IMR-90 (cell line): ENCODE data around the gene PEX11G. TPM values are rescaled to one million over a fixed set of nuclear protein-coding genes. Genes with fewer than 3 reads are reported as not detected.

Experiments used
- ATAC-seq: fragments of 200-7000 bp; cut with Tn5 transposase; 2 replicates; pipeline ENCODE4 v1.9.1; 2020; ENCODE audit warnings: low read depth, mild to moderate bottlenecking, moderate library complexity
- BruUV-seq: library from RNA; stranded (reverse); fragments of 400-500 nt; replicated peaks from 2 replicates; lab custom pipeline; 2021; lab: Mats Ljungman, UMichigan
- CTCF ChIA-PET: fragments of 300-600 bp; formaldehyde crosslinking; extraction: SDS; loops from one replicate; lab custom pipeline; 2021; ENCODE audit warnings: antibody characterized with exemption; lab: Yijun Ruan, JAX
- POLR2A ChIA-PET: fragments of 300-600 bp; sonication (Branson Sonifier 250); formaldehyde crosslinking; loops from one replicate; lab custom pipeline; 2022; ENCODE audit warnings: antibody characterized with exemption; ENCODE audit not compliant: unreplicated experiment; lab: Charles Lee
- DNase-seq: peaks from one replicate; pipeline ENCODE4 v3.0.0; 2013
- H2AFZ ChIP-seq: replicated peaks from 2 replicates; pipeline ENCODE3; 2013; ENCODE audit warnings: low read length, mild to moderate bottlenecking; ENCODE audit not compliant: poor library complexity
- H2AK5ac ChIP-seq: 2 replicates; pipeline ENCODE4 v1.6.1; 2013; ENCODE audit warnings: low read depth, low read length, inconsistent platforms
- H2AK9ac ChIP-seq: replicated peaks from 2 replicates; pipeline ENCODE3; 2013; ENCODE audit warnings: mild to moderate bottlenecking, low read depth, low read length, moderate library complexity; ENCODE audit not compliant: poor library complexity
- H2BK120ac ChIP-seq: 2 replicates; pipeline ENCODE4 v1.6.1; 2013; ENCODE audit warnings: low read depth, low read length, inconsistent platforms
- H2BK15ac ChIP-seq: 3 replicates; pipeline ENCODE4 v1.6.1; 2013; ENCODE audit warnings: low read depth, low read length, inconsistent platforms
- H2BK20ac ChIP-seq: 2 replicates; pipeline ENCODE4 v1.6.1; 2013; ENCODE audit warnings: low read depth, mild to moderate bottlenecking, inconsistent platforms, low read length, moderate library complexity
- H2BK5ac ChIP-seq: 2 replicates; pipeline ENCODE4 v1.6.1; 2013; ENCODE audit warnings: mild to moderate bottlenecking, low read depth, low read length, inconsistent platforms; ENCODE audit not compliant: poor library complexity, severe bottlenecking
- H3K14ac ChIP-seq: replicated peaks from 2 replicates; pipeline ENCODE4 v1.6.1; 2013; ENCODE audit warnings: low read depth, low read length, inconsistent platforms
- H3K18ac ChIP-seq: 2 replicates; pipeline ENCODE4 v1.6.1; 2013; ENCODE audit warnings: low read depth, low read length, control low read depth
- H3K23ac ChIP-seq: 2 replicates; pipeline ENCODE4 v1.6.1; 2013; ENCODE audit warnings: low read depth, low read length, inconsistent platforms
- H3K27ac ChIP-seq: 2 replicates; pipeline ENCODE4 v1.5.1; 2013; ENCODE audit warnings: mild to moderate bottlenecking, control low read depth, low read length; ENCODE audit not compliant: insufficient read depth
- H3K27me3 ChIP-seq: 2 replicates; pipeline ENCODE4 v1.6.1; 2013; ENCODE audit warnings: low read length; ENCODE audit not compliant: control insufficient read depth, insufficient read depth
- H3K36me3 ChIP-seq: 2 replicates; pipeline ENCODE4 v1.6.1; 2013; ENCODE audit warnings: low read length, mixed read lengths; ENCODE audit not compliant: control insufficient read depth, insufficient read depth
- H3K4ac ChIP-seq: 2 replicates; pipeline ENCODE4 v1.6.1; 2013; ENCODE audit warnings: low read depth, low read length, inconsistent platforms
- H3K4me1 ChIP-seq: 2 replicates; pipeline ENCODE4 v1.6.1; 2013; ENCODE audit warnings: low read length, mixed read lengths; ENCODE audit not compliant: control insufficient read depth, insufficient read depth
- H3K4me2 ChIP-seq: 2 replicates; pipeline ENCODE4 v1.6.1; 2013; ENCODE audit warnings: low read depth, mild to moderate bottlenecking, control low read depth, low read length, moderate library complexity
- H3K4me3 ChIP-seq: 2 replicates; pipeline ENCODE4 v1.5.1; 2013; ENCODE audit warnings: low read depth, mild to moderate bottlenecking, control low read depth, low read length, moderate library complexity; ENCODE audit not compliant: insufficient read depth
- H3K56ac ChIP-seq: 2 replicates; pipeline ENCODE4 v1.6.1; 2013; ENCODE audit warnings: low read length, inconsistent platforms; ENCODE audit not compliant: insufficient read depth; ENCODE audit errors: extremely low read depth
- H3K79me1 ChIP-seq, 2 experiments: 2 replicates each; pipeline ENCODE4 v1.6.1; 2013; ENCODE audit warnings: low read length in 2 of 2, inconsistent platforms in 1 of 2, low read depth in 1 of 2
- H3K9ac ChIP-seq: 2 replicates; pipeline ENCODE4 v1.6.1; 2013; ENCODE audit warnings: low read depth, low read length, control low read depth
- H3K9me1 ChIP-seq: 2 replicates; pipeline ENCODE4 v1.6.1; 2013; ENCODE audit warnings: low read length, inconsistent platforms; ENCODE audit not compliant: insufficient read depth
- H3K9me3 ChIP-seq: 2 replicates; pipeline ENCODE4 v1.6.1; 2013; ENCODE audit warnings: low read length; ENCODE audit not compliant: control insufficient read depth, insufficient read depth
- H4K20me1 ChIP-seq: 2 replicates; pipeline ENCODE4 v1.6.1; 2013; ENCODE audit warnings: low read length, inconsistent platforms; ENCODE audit not compliant: insufficient read depth
- H4K5ac ChIP-seq: 2 replicates; pipeline ENCODE4 v1.6.1; 2013; ENCODE audit warnings: mild to moderate bottlenecking, low read depth, low read length, control low read depth
- H4K8ac ChIP-seq, 2 experiments: 2 replicates each; pipeline ENCODE4 v1.6.1; 2013; ENCODE audit warnings: low read depth in 2 of 2, low read length in 2 of 2, control low read depth in 1 of 2, inconsistent platforms in 1 of 2
- H4K91ac ChIP-seq: 2 replicates; pipeline ENCODE4 v1.6.1; 2013; ENCODE audit warnings: low read depth, low read length, inconsistent platforms; ENCODE audit not compliant: insufficient read depth
- BHLHE40 ChIP-seq: fragments of 150-350 bp; IDR thresholded peaks from 2 replicates; pipeline ENCODE4 v1.6.1; 2016; ENCODE audit warnings: mild to moderate bottlenecking, low read depth, low read length
- CHD1 ChIP-seq: IDR thresholded peaks from 2 replicates; pipeline ENCODE4 v1.6.1; 2012; ENCODE audit warnings: low read depth, low read length, improper control_type of control experiment
- CTCF ChIP-seq: conservative IDR thresholded peaks from 2 replicates; pipeline ENCODE4 v1.5.1; 2012; ENCODE audit warnings: mild to moderate bottlenecking, low read depth, low read length, improper control_type of control experiment
- ELK1 ChIP-seq: fragments of 150-350 bp; IDR thresholded peaks from 2 replicates; pipeline ENCODE4 v1.6.1; 2016; ENCODE audit warnings: low read depth, mild to moderate bottlenecking, low read length, moderate library complexity, borderline replicate concordance
- FOS ChIP-seq: fragments of 150-350 bp; IDR thresholded peaks from 2 replicates; pipeline ENCODE4 v1.6.1; 2016; ENCODE audit warnings: low read depth, low read length
- MAFK ChIP-seq: IDR thresholded peaks from 2 replicates; pipeline ENCODE4 v1.6.1; 2012; ENCODE audit warnings: low read depth, low read length, improper control_type of control experiment
- MXI1 ChIP-seq: IDR thresholded peaks from 2 replicates; pipeline ENCODE4 v1.6.1; 2012; ENCODE audit warnings: low read depth, mild to moderate bottlenecking, low read length, moderate library complexity, borderline replicate concordance
- NFE2L2 ChIP-seq: fragments of 150-350 bp; IDR thresholded peaks from 2 replicates; pipeline ENCODE4 v1.6.1; 2016; ENCODE audit warnings: low read depth, mild to moderate bottlenecking, low read length
- POLR2A ChIP-seq: IDR thresholded peaks from 2 replicates; pipeline ENCODE4 v1.6.1; 2012; ENCODE audit warnings: mild to moderate bottlenecking, low read depth, low read length
- RAD21 ChIP-seq: IDR thresholded peaks from 2 replicates; pipeline ENCODE4 v1.6.1; 2012; ENCODE audit warnings: low read length, improper control_type of control experiment
- RCOR1 ChIP-seq: IDR thresholded peaks from 2 replicates; pipeline ENCODE4 v1.6.1; 2012; ENCODE audit warnings: mild to moderate bottlenecking, low read length, improper control_type of control experiment; ENCODE audit not compliant: insufficient replicate concordance
- SMC3 ChIP-seq: fragments of 150-350 bp; IDR thresholded peaks from 2 replicates; pipeline ENCODE4 v1.6.1; 2016; ENCODE audit warnings: low read depth, mild to moderate bottlenecking, antibody characterized with exemption, low read length, moderate library complexity
- WGBS, 2 experiments: methylation state at CpG; one replicate each; pipeline versions ENCODE4 v1.1.5 to v1.1.7; 2013; ENCODE audit warnings: missing lambda C conversion rate in 2 of 2; ENCODE audit not compliant: insufficient read length in 1 of 2; ENCODE audit errors: extremely low coverage in 2 of 2; 5-methylcytosine and 5-hydroxymethylcytosine counted together
- dilution Hi-C: fragments of 300-500 bp; cut with HindIII; formaldehyde crosslinking; loops from one replicate; pipeline ENCODE4 v1.14.3; 2018; ENCODE audit warnings: low sequenced_read_pairs; ENCODE audit not compliant: unreplicated experiment
- in situ Hi-C: fragments of 300-500 bp; cut with MboI; formaldehyde crosslinking; loops from 3 replicates; pipeline ENCODE4 v1.14.3; 2019; ENCODE audit warnings: low sequenced_read_pairs, inconsistent platforms, mixed read lengths
- intact Hi-C: fragments of 100-400 bp; cut with micrococcal nuclease; formaldehyde crosslinking; loops from 2 replicates; pipeline ENCODE4 v1.10.0; 2022
- polyA plus RNA-seq, 3 experiments: library from polyadenylated mRNA; depleted of rRNA; stranded (reverse); fragments of >200 nt; gene quantifications; 2 replicates each; pipeline ENCODE4 v1.2.3, GENCODE V29; 2012; ENCODE audit warnings: low replicate concordance in 1 of 3
- total RNA-seq: library from RNA; depleted of rRNA; stranded (reverse); fragments of >200 nt; gene quantifications from 2 replicates; pipeline ENCODE4 v1.2.3, GENCODE V29; 2012

The PEX11G gene
- total and polyA plus RNA-seq, 2 of the 4 experiments (the other 2 are of a cell fraction) = 0.72 to 1.7 TPM

GRCh38 chr19:7461841-7462629, 26.8 kb downstream of the PEX11G start:
- peaks cover 49% of the 10 kb centered on the region for H3K36me3 ChIP-seq
- no peak overlapping the region for H3K4me3 ChIP-seq
- H3K9ac ChIP-seq = no peak overlapping the region
- dilution Hi-C loops (no loop called here), in situ Hi-C loops (no loop called here), intact Hi-C loops (no loop called here)
- no peak overlapping the region for H3K56ac ChIP-seq
- BruUV-seq = no TSS peak
- H2BK120ac ChIP-seq = no peak overlapping the region
- H3K18ac ChIP-seq = no peak overlapping the region
- H3K14ac ChIP-seq = no peak overlapping the region
- no peak overlapping the region for H3K4ac ChIP-seq
- 98% methylated on average over 5 of the region's 28 CpGs; no CpG with 5 or more reads in 1 of the 2 experiments for WGBS, 2 experiments
- ChIA-PET POLR2A (no interaction called here), CTCF (no interaction called here)
- H3K27ac ChIP-seq = no peak overlapping the region
- H3K4me1 ChIP-seq = no peaks in the 10 kb centered on the region
- H4K20me1 ChIP-seq = no peaks in the 10 kb centered on the region
- no peak overlapping the region for H2AK5ac ChIP-seq
- TF ChIP-seq SMC3 = no peak
- no peak for TF ChIP-seq ELK1
- no peak for TF ChIP-seq NFE2L2
- TF ChIP-seq CTCF = no peak
- TF ChIP-seq MAFK = no peak
- no peak for TF ChIP-seq BHLHE40
- TF ChIP-seq FOS = no peak
- no peak for TF ChIP-seq CHD1
- TF ChIP-seq RAD21 = no peak
- no peak for TF ChIP-seq POLR2A
- TF ChIP-seq MXI1 = no peak
- no peak for TF ChIP-seq RCOR1
- H3K79me1 ChIP-seq = no peaks in the 10 kb centered on the region; a peak in 2 of 4 replicates
- no peak overlapping the region for H3K23ac ChIP-seq
- H3K4me2 ChIP-seq = no peak overlapping the region
- H2AK9ac ChIP-seq = no peak overlapping the region
- H2BK15ac ChIP-seq = no peak overlapping the region
- no peak overlapping the region for H4K5ac ChIP-seq
- H4K8ac ChIP-seq = no peak overlapping the region
- H3K27me3 ChIP-seq = no peaks in the 10 kb centered on the region
- no peak overlapping the region for H2BK5ac ChIP-seq
- H3K9me3 ChIP-seq = no peaks in the 10 kb centered on the region
- H4K91ac ChIP-seq = no peak overlapping the region
- H3K9me1 ChIP-seq = no peaks in the 10 kb centered on the region
- DNase-seq (no peak), ATAC-seq (no peak)
- no peak overlapping the region for H2AFZ ChIP-seq
- H2BK20ac ChIP-seq = no peak overlapping the region
